ENCODE measurements around the gene GPR55. TPM values are rescaled to one million over a fixed set of nuclear protein-coding genes. Genes with fewer than 3 reads are reported as not detected.

The GPR55 gene
- total and polyA plus RNA-seq, 11 donors: 0.03 to 0.36 (median 0.11) TPM; not detected in 6

- H3K36me3 ChIP-seq: peaks cover 0 to 14% (median 0%) of the 10 kb centered on the region in 9 donors
- 79 to 89% (median 87%) methylated on average over 7 of the region's 7 CpGs for WGBS, 4 donors
- no peaks in the 10 kb centered on the region for H3K27me3 ChIP-seq
- H3K9me3 ChIP-seq: no peaks in the 10 kb centered on the region
- no peak for TF ChIP-seq CTCF (IDR thresholded peaks at IDR 0.05)
- TF ChIP-seq POLR2A (IDR thresholded peaks at IDR 0.05): no peak
- peak in 1 of 5 donors; percentile 25 for DNase-seq
- ATAC-seq: no peak
- peaks cover 0 to 9% (median 0%) of the 10 kb centered on the region in 12 donors for H3K4me1 ChIP-seq
- intact Hi-C loops (cut with DNase I): no loop called here
- no peak overlapping the region for H3K4me3 ChIP-seq
- H3K27ac ChIP-seq: no peak overlapping the region
Observed at GRCh38 chr2:230881840-230882239, 43.2 kb downstream of the GPR55 start.

DNA sequence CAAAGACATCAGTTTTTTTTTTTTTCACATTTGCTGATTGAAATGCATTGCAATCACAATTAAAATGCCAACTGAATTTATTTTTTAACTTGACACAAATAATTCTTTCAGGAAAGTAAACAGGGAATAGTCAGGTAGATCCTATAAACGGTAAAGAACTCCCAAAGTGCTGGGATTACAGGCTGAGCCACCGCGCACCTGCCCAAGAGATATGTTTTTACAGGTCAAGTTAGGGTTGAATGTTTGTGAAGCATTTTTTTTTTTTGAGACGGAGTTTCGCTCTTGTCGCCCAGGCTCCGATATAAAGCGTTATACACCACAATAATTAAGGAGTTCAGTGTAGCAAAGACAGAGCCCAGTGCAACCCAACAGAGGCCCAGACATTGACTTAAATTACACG, 45.2 kb downstream of the GPR55 start:
- Histone ChIP-seq H3K27me3 (no peaks in the 10 kb centered on the region), H3K9me3 (no peaks in the 10 kb centered on the region), H3K27ac (no peak overlapping the region), H3K4me1 (no peaks in the 10 kb centered on the region), H3K4me3 (no peak overlapping the region), H3K36me3 (peaks cover 0 to 26% (median 0%) of the 10 kb centered on the region in 9 donors)
- TF ChIP-seq CTCF (IDR thresholded peaks at IDR 0.05) (no peak), POLR2A (IDR thresholded peaks at IDR 0.05) (no peak)
- DNase-seq (peak in 1 of 5 donors; percentile 3), ATAC-seq (no peak)
- WGBS, 4 donors: 80 to 96% (median 92%) methylated on average over 9 of the region's 9 CpGs
- intact Hi-C loops (cut with DNase I): no loop called here

- DNase-seq: peak in 2 of 5 donors; percentile 8 to 16
- TF ChIP-seq CTCF (IDR thresholded peaks at IDR 0.05) (no peak), POLR2A (IDR thresholded peaks at IDR 0.05) (no peak)
- H3K4me1 ChIP-seq: no peaks in the 10 kb centered on the region
- H3K4me3 ChIP-seq: no peak overlapping the region
- no peaks in the 10 kb centered on the region for H3K9me3 ChIP-seq
- intact Hi-C loops (cut with DNase I): no loop called here
- no peak overlapping the region for H3K27ac ChIP-seq
- H3K36me3 ChIP-seq: peaks cover 0 to 26% (median 0%) of the 10 kb centered on the region in 9 donors
- 48 to 67% (median 52%) methylated on average over 8 to 11 of the region's 11 CpGs for WGBS, 4 donors
- peak in 1 of 4 donors; percentile 38 for ATAC-seq
- H3K27me3 ChIP-seq: no peaks in the 10 kb centered on the region
Observed at GRCh38 chr2:230879271-230879882, 45.7 kb downstream of the GPR55 start.

GRCh38 chr2:230878599-230879188, 46.3 kb downstream of the GPR55 start:
- H3K4me3 ChIP-seq: no peak overlapping the region
- no peak overlapping the region for H3K27ac ChIP-seq
- peaks cover 0 to 26% (median 0%) of the 10 kb centered on the region in 9 donors for H3K36me3 ChIP-seq
- TF ChIP-seq CTCF (IDR thresholded peaks at IDR 0.05) (no peak), POLR2A (IDR thresholded peaks at IDR 0.05) (no peak)
- H3K27me3 ChIP-seq: no peaks in the 10 kb centered on the region
- H3K4me1 ChIP-seq: no peaks in the 10 kb centered on the region
- WGBS, 4 donors: 66 to 71% (median 69%) methylated on average over 10 of the region's 10 CpGs
- H3K9me3 ChIP-seq: no peaks in the 10 kb centered on the region
- no peak for ATAC-seq
- DNase-seq: peak in 1 of 5 donors; percentile 33
- intact Hi-C loops (cut with DNase I): no loop called here
